DOHH2 (cell line): ENCODE data around the gene OTUD4.

ENCODE experiments used
- CTCF ChIP-seq: fragments of 200-600 bp; sonication (generic); IDR thresholded peaks from one replicate; pipeline ENCODE4 v1.5.1; 2014; ENCODE audit warnings: antibody characterized with exemption, mild to moderate bottlenecking, low read depth, low read length; ENCODE audit not compliant: poor library complexity, severe bottlenecking
- EZH2phosphoT487 ChIP-seq: fragments of 200-600 bp; sonication (generic); IDR thresholded peaks from 2 replicates; pipeline ENCODE4 v1.6.1; 2017; ENCODE audit warnings: borderline replicate concordance, mild to moderate bottlenecking, antibody characterized with exemption, low read length, moderate library complexity, mixed read lengths

GRCh38 chr4:145195167-145195952, 15.0 kb upstream of the OTUD4 start:
- TF ChIP-seq CTCF (no peak), EZH2phosphoT487 (no peak)
